Measurements from ENCODE around the gene EFNA1. TPM values are rescaled to one million over a fixed set of nuclear protein-coding genes. Genes with fewer than 3 reads are reported as not detected.
A peak's percentile ranks its signal among the peaks of the same experiment; 100 is the strongest.

The EFNA1 gene
- total and polyA plus RNA-seq, 2 of the 13 experiments (the other 11 are each of a cell fraction or from before 2014, with no cell fraction given) = 81.8 to 874 TPM

DNA sequence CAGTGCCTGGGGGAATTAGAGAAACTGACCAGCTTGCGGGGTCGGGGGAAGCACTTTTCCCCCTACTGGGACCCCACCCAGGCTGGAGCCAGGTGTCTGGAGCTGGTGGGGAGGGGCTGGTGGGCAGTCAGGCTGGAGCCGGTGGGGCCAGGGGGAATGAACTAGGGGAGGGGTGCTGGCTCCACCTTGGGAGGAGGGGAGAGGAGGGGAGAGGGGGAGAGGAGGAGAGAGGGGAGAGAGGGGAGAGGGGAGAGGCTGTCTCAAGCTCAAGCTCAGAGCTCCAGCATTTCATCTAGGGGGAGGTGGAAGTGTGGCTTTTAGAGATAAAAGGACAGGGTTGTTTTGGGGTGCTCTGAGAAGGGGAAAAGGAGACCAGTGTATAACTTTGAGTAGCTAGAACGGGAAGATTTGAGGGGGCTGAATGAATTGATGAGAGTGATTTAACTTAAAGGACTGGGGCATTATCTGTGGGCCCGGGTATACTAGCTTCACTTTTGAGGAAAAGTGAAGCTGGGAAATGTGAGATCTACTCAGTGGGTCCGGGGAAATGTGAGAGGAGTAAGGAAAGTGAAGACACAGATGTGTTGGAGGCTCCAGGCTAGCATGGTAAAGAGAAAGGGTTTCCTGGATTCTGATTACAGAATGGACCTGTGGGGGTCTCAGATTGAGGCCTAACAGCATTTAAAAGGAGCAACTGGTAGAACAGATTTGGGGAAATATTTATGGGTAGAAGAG, 2.8 kb downstream of the EFNA1 start (continued):
- TF ChIP-seq, protein P1, sequence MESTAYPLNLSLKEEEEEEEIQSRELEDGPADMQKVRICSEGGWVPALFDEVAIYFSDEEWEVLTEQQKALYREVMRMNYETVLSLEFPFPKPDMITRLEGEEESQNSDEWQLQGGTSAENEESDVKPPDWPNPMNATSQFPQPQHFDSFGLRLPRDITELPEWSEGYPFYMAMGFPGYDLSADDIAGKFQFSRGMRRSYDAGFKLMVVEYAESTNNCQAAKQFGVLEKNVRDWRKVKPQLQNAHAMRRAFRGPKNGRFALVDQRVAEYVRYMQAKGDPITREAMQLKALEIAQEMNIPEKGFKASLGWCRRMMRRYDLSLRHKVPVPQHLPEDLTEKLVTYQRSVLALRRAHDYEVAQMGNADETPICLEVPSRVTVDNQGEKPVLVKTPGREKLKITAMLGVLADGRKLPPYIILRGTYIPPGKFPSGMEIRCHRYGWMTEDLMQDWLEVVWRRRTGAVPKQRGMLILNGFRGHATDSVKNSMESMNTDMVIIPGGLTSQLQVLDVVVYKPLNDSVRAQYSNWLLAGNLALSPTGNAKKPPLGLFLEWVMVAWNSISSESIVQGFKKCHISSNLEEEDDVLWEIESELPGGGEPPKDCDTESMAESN (CRISPR knock-in tag; conservative IDR thresholded peaks at IDR 0.05) = no peak
- no peak for TF ChIP-seq SMARCC2 (IDR thresholded peaks at IDR 0.05)
- no peak for TF ChIP-seq ZNF34 (CRISPR knock-in tag; IDR thresholded peaks at IDR 0.05; ENCODE audit: borderline replicate concordance)
- TF ChIP-seq, protein P2, sequence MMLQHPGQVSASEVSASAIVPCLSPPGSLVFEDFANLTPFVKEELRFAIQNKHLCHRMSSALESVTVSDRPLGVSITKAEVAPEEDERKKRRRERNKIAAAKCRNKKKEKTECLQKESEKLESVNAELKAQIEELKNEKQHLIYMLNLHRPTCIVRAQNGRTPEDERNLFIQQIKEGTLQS (CRISPR knock-in tag; IDR thresholded peaks at IDR 0.05) = no peak
- TF ChIP-seq RFX3 (CRISPR knock-in tag; IDR thresholded peaks at IDR 0.05) = no peak
- TF ChIP-seq MYC (CRISPR knock-in tag; IDR thresholded peaks at IDR 0.05; ENCODE audit: borderline replicate concordance) = no peak
- no peak for TF ChIP-seq FOXK2 (IDR thresholded peaks at IDR 0.05)
- TF ChIP-seq PCBP1 (IDR thresholded peaks at IDR 0.05; ENCODE audit: borderline replicate concordance, low read depth, low read length) = 0 out of 2 replicates have a peak, but pooled peaks have one; percentile 38
- TF ChIP-seq, protein P3, sequence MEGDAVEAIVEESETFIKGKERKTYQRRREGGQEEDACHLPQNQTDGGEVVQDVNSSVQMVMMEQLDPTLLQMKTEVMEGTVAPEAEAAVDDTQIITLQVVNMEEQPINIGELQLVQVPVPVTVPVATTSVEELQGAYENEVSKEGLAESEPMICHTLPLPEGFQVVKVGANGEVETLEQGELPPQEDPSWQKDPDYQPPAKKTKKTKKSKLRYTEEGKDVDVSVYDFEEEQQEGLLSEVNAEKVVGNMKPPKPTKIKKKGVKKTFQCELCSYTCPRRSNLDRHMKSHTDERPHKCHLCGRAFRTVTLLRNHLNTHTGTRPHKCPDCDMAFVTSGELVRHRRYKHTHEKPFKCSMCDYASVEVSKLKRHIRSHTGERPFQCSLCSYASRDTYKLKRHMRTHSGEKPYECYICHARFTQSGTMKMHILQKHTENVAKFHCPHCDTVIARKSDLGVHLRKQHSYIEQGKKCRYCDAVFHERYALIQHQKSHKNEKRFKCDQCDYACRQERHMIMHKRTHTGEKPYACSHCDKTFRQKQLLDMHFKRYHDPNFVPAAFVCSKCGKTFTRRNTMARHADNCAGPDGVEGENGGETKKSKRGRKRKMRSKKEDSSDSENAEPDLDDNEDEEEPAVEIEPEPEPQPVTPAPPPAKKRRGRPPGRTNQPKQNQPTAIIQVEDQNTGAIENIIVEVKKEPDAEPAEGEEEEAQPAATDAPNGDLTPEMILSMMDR (CRISPR knock-in tag; IDR thresholded peaks at IDR 0.05) = no peak
- peak; percentile 86 for TF ChIP-seq PCBP2 (optimal IDR thresholded peaks at IDR 0.05; ENCODE audit: low read depth, low read length, poor library complexity, severe bottlenecking)
- TF ChIP-seq, protein P4, sequence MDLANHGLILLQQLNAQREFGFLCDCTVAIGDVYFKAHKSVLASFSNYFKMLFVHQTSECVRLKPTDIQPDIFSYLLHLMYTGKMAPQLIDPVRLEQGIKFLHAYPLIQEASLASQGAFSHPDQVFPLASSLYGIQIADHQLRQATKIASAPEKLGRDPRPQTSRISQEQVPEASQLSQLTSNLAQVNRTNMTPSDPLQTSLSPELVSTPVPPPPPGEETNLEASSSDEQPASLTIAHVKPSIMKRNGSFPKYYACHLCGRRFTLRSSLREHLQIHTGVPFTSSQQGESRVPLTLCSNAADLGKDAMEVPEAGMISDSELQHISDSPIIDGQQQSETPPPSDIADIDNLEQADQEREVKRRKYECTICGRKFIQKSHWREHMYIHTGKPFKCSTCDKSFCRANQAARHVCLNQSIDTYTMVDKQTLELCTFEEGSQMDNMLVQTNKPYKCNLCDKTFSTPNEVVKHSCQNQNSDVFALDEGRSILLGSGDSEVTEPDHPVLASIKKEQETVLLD (CRISPR knock-in tag; IDR thresholded peaks at IDR 0.05; ENCODE audit: low read depth) = no peak
- TF ChIP-seq, protein P5, sequence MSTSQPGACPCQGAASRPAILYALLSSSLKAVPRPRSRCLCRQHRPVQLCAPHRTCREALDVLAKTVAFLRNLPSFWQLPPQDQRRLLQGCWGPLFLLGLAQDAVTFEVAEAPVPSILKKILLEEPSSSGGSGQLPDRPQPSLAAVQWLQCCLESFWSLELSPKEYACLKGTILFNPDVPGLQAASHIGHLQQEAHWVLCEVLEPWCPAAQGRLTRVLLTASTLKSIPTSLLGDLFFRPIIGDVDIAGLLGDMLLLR (CRISPR knock-in tag; IDR thresholded peaks at IDR 0.05) = no peak
- TF ChIP-seq BRD4 (CRISPR knock-in tag; IDR thresholded peaks at IDR 0.05) = no peak
- no peak for TF ChIP-seq SYNCRIP (IDR thresholded peaks at IDR 0.05; ENCODE audit: insufficient read depth, low read depth, low read length)
- no peak for TF ChIP-seq CEBPB (IDR thresholded peaks at IDR 0.05; ENCODE audit: borderline replicate concordance, low read depth, low read length)
- TF ChIP-seq ZNF331 (CRISPR knock-in tag; IDR thresholded peaks at IDR 0.05) = no peak
- no peak for TF ChIP-seq SRF (IDR thresholded peaks at IDR 0.05; ENCODE audit: low read depth, low read length)
- TF ChIP-seq ZNF616 (CRISPR knock-in tag; IDR thresholded peaks at IDR 0.05; ENCODE audit: low read depth) = 0 out of 2 replicates have a peak, but pooled peaks have one; percentile 9
- TF ChIP-seq, protein P6, sequence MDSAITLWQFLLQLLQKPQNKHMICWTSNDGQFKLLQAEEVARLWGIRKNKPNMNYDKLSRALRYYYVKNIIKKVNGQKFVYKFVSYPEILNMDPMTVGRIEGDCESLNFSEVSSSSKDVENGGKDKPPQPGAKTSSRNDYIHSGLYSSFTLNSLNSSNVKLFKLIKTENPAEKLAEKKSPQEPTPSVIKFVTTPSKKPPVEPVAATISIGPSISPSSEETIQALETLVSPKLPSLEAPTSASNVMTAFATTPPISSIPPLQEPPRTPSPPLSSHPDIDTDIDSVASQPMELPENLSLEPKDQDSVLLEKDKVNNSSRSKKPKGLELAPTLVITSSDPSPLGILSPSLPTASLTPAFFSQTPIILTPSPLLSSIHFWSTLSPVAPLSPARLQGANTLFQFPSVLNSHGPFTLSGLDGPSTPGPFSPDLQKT (CRISPR knock-in tag; IDR thresholded peaks at IDR 0.05; ENCODE audit: borderline replicate concordance) = no peak
- TF ChIP-seq ZNF296 (CRISPR knock-in tag; conservative IDR thresholded peaks at IDR 0.05) = 0 out of 2 replicates have a peak, but pooled peaks have one; percentile 3
- TF ChIP-seq, protein P7, sequence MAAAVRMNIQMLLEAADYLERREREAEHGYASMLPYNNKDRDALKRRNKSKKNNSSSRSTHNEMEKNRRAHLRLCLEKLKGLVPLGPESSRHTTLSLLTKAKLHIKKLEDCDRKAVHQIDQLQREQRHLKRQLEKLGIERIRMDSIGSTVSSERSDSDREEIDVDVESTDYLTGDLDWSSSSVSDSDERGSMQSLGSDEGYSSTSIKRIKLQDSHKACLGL (CRISPR knock-in tag; IDR thresholded peaks at IDR 0.05) = no peak

All from HepG2 (cell line).